HT1080 (cell line): ENCODE measurements around the gene TNP2. TPM values are rescaled to one million over a fixed set of nuclear protein-coding genes. Genes with fewer than 3 reads are reported as not detected.
A peak's percentile ranks its signal among the peaks of the same experiment; 100 is the strongest.
"Not testable (repeated sequence)": the region's sequence is repeated elsewhere in the genome, so short reads cannot be mapped to it uniquely, and the experiment has no call there.

ENCODE experiments used
- DNase-seq: peaks from one replicate; pipeline ENCODE4 v3.0.0-alpha.2; 2015; ENCODE audit warnings: low read depth
- total RNA-seq: library from RNA; depleted of rRNA; stranded (reverse); fragments of >200 nt; shearing (Covaris generic); gene quantifications from 2 replicates; pipeline ENCODE4 v1.2.3, GENCODE V29; 2014

The TNP2 gene
- total RNA-seq, 1 experiment from 2014 or later = not detected

DNA sequence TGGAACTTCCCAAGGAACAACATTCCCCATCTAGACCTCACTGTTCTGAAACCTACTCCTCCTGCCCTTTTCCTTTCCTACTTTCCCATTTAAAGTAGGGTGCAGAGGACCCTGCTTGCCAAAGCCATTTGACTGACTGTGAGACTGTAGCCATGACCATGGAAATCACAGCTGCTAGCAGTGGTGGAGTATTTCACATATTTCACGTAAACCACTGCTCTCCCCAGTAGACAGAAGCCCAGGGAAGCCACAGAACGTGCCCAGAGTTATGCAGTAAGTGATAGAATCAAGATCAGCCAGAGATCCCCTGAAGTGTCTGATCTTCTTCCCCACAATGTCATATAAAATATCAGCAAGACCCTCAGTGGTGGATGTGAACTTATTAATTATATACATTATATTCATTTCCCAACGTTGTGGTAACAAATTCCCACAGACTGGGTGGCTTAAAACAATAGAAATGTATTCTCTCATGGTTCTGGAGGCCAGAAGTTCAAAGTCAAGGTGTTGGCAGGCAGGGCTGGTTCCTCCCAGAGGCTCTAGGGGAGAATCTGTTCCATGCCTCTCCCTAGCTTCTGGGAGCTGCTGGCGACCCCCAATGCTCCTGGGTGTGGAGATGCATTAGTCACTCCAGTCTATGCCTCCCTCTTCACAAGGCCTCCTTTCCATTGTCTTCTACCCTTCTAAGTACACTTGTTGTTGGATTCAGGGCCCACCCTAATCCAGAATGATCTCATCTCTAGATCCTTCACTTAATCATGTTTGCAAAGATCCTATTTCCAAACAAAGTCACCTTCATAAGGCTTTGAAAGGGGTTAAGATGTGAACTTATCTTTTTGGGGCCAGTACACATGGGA, 32.7 kb upstream of the TNP2 start:
- DNase-seq = no peak

DNA sequence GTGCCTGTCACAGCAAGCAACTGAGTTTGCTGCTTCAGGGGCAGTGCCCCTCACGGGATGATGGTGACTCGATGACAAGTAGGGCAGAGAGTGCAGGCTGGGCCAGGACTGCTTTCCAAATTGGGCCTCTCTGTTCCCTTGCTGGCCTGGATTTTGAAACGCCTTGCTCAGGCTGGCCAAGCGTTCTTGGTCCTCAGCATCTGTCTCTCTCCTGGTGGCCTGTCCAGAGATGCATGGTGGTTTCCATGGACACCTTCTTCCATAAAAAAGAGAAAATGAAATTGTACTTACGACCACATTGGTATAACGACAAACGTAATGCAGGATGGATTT, 31.4 kb upstream of the TNP2 start:
- DNase-seq = no peak

DNA sequence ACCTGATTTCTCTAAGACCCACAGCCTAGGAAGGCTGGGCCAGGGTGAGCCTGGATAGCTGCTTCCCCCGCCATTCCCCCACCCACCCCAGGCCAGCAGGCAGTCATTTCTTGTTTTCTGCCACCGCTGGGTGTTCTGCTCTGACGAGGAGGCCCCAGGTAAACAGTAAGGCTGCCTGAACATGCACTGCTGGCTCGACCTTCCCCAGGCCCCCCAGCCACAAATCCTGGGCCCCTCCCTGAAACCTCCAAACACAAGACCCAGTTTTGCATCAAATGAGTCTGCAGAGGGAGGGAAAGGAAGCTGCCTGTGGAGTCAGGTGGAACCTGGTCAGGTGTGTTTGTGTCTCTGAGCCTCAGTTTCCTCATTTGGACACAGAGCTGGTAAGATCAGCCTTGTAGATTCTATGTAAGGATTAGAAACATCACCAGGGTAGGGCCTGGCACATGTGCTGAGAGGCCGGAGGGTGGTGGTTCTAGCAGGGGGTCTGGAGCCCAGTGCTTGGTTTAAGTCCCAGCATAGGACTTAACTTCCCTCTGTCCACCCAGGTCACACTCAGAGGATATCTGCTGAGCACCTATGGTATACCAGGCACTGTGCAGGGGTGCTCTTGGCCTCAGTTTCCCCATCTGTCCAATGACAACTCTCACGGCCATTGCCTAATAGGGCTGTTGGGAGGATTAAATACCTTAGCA, 30.9 kb upstream of the TNP2 start:
- DNase-seq = no peak

DNA sequence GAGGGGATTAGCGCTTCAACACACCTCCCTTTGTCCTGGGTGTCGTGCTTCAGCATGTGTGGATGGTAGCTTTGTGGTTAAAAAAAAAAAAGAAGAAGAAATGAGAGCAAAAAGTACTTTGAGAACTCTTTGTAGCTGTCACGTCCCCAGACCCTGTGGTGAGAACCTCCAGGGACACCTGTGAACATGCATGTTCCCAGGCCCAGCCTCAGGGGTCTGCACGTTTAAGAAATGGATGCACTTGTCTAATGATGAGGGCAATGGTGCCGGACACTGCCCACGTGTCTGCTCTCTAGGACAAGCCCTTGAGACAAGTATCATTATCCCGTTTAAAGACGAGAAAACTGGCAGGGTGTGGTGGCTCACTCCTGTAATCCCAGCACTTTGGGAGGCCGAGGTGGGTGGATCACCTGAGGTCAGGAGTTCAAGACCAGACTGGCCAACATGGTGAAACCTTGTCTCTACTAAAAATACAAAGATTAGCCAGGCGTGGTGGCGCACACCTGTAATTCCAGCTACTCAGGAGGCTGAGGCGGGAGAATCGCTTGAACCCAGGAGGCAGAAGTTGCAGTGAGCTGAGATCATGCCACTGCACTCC, 29.9 kb upstream of the TNP2 start:
- DNase-seq = not testable (repeated sequence)

DNA sequence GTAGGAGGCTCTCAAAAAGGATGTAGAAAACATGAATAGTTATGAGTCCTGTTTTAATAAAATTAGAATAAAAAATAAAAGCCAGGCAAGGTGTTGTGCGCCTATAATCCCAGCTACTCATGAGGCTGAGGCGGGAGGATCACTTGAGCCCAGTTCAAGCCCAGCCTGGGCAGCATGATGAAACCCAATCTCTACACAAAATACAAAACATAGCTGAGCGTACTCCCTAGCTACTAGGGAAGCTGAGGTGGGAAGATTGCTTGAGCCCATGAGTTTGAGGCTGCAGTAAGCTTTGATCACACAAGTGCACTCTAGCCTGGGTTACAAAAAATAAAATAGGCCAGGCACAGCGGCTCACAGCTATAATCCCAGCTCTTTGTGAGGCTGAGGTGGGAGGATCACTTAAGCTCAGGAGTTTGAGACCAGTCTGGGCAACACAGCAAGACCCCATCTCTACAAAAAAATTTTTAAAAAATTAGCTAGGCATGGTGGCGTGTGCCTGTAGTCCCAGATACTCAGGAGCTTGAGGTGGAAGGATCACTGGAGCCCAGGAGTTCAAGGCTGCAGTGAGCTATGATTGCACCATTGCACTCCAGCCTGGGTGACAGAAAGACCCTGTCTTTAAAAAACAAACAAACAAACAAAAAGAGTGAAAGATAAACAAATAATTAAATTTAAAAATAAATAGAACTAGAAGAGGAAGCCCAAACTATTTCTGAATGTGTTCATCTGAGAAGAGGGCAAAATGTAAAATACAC, 29.2 kb upstream of the TNP2 start:
- no peak for DNase-seq

DNA sequence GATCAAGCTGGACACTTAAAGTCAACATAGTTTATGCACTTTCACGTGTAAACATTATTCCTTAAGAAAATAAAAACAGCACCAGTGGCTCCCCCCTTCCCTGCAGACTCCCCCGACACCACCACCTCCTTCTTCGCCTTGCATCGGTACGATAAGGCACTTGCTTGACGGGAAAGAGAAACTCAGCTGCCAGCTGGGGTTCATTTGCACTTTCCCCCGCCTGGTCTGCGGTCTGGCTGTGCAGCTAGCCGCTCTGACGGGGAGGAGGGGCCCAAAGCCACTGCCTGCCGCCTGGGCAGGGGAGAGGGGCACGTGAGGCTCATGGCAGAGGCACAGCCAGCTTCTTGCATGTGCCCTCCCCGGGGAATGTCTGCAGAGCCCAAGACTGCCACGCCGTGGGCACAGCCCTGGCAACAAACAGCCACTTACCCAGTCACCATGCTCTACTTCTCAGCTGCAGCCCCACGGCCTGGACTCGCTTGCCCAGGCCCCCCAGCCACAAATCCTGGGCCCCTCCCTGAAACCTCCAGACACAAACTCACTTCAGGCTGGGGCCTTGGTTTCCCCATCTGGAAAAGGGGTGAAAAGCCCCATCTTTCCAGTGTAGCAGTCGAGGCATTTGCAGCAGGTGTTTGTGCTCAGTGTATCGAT, 28.5 kb upstream of the TNP2 start:
- DNase-seq = peak; percentile 47

DNA sequence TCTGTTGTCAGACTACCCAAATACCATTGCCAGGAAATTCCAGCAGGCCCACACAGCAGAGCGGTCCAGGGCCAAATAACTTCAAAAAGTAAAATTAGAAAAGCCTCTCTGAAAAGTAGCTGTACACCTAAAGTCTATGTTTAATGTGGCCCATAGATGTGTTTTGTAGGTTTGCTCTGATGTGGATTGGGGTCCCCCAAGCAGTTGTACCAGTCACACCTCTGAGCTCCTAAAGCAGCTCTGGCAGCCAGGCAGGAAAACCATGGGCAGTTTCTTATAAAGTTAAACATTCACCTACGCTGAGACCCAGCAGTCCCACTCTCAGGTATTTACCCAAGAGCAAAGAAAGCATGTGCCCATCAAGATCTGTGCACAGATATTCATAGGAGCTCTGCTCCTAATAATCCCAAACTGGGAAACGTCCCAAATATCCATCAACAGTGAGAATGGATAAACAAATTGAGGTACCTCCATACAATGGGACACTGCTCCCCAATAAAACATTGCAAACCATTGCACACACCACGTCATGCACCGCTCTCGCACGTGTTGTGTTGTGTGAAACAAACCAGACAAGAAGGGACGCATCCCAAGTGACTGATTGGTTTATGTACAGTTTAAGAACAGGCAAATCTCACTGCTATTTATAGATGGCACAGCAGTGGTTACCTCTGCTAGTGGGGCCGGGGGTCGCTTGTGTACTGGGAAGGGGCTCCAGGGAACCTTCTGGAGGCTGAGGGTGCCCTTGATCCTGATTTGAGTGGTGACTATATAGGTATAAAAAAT, 27.8 kb upstream of the TNP2 start:
- no peak for DNase-seq

DNA sequence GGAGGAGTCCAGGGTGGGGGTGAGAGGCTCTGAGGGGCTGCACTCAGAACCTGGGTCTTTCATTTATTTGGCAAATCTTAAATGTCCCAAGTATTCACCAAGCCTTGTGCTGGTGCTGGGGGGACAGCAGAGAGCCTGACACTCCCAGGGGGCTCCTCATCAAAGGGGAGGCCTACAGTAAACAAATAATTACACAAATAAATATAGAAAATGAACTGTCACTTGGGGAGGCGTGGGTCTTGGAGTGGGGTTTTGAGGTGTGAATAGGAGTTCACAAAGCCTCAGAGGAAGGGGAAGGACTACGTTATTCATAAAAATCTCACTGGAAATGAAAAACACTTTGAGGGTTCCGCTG, 27.2 kb upstream of the TNP2 start:
- DNase-seq = no peak

DNA sequence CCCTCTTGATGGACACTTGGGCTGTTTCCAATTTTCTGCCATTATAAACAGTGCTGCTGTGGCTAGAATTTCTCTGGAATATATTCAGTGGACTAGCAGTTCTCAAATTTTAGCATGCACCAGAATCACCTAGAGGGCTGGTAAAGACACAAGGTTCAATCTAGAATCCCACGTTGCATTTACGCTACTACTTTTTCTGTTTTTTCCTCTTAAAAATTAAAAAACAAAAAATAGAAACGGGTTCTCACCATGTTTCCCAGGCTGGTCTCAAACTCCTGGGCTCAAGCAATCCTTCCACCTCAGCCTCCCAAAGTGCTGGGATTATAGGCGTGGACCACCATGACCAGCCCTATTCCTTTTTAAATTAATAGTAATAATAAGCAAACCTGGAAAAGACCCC, 26.5 kb upstream of the TNP2 start:
- DNase-seq = no peak

DNA sequence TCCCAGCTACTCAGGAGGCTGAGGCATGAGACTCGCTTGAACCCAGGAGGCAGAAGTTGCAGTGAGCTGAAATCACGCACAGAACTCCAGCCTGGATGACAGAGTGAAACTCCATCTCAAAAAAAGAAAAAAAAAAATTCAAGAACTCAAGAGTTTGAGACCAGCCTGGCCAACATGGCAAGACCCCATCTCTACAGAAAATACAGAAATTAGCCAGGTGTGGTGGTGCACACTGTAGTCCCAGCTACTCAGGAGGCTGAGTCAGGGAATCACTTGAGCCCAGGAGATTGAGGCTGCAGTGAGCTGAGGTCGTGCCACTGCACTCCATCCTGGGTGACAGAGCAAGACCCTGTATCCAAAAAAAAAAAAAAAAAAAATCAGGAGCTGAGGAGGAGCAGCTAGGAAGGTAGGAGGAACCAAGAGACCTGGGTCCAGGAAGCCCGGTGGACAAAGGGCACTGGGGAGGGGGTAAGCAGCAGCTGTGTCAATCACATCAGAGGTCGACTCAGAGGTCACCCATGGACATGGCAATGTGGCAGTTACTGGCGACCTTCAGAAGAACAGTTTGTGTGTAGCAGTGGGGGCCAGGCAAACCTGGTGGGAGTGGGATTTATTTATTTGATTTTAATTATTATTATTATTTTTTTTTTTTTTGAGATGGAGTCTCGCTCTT, 23.1 kb upstream of the TNP2 start:
- no peak for DNase-seq

DNA sequence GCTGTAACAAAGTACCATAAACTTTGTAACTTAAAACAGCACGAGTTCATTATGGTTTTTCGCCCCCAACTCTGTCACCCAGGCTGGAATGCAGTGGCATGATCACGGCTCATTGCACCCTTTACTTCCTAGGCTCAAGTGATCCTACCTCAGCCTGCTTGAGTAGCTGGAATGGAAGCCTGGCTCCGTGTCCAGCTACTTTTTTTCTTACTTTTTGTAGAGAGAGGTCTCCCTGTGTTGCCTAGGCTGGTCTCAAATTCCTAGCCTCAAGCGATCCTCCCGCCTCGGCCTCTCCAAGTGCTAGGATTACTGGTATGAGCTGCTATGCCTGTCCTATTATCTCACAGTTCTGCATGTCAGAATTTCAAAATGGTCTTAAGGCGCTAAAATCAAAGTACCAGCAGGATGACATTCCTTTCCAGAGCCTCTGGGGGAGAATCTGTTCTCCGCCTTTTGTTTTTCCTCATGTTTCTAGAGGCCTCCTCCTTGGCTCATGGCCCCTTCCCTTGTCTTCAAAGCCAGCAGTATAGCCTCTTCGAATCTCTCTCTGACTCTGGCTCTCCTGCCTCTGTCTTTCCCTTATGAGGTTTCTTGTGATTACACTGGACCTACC, 22.1 kb upstream of the TNP2 start:
- DNase-seq = no peak

DNA sequence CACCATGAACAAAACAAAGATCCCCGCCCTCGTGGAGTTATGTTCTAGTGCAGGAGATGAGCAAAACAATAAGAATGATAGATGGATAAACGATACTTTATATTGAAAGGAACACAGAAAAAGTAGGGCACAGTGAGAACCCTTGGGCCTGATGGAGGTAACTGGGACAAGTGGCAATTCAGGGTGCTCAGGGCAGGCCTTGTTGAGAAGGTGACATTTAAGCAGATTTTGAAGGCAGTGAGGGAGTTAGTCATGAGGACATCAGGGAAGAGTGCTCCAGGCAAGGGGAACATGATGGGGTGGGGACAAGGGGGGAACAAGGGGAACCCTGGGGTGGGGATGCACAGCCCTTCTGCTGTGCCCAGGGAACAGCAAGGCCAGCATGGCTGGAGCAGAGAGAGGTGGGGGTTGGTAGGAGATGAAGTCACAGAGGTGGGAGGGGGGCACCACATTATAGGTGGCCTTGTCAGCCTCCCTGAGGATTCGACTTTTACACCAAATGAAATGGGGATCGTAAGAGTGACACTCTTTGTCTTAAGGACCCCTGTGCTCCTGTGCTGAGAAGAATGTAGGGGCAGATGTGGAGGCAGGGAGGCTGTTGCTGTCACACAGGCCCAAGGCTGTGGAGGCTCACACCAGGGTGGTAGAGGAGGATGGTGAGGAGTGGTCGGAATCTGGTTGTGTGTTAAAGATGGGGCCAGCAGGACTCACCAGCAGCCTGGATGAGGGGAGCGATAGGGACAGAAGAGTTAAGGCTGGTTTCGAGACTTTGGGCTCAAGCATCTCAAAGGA, 21.2 kb upstream of the TNP2 start:
- DNase-seq = no peak

DNA sequence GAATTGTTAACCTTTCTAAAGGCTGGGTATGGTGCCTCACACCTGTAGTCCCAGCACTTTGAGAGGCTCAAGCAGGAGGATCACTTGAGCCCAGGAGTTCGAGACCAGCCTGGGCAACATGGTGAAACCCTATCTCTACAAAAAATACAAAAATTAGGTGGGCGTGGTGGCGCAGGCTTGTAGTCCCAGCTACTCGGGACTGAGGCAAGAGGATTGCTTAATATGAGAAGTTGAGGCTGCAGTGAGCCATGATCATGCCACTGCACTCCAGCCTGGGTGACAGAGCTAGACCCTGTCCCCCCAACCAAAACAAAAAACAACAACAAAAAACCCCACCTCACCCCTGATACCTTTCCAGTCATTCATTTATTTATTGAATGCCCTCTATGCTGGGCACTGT, 20.6 kb upstream of the TNP2 start:
- not testable (repeated sequence) for DNase-seq

DNA sequence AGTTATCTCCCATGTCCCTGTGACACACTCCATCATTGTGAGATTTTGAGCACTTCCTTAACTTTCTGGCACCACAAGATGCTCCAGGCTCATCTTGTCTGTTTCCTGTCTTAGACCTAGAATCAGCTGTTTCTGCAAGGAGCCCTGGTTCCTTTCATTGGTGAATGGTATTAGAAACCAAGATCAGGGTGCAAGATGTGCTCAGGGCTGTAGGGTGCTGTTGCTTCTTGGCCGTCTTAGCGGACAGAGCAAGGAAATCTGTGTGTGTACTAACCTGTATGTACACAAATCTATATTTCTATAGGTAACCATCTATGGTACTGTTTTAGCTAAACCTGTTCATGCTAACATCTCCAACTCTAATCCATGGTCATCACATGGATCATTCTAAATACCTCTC, 20.1 kb upstream of the TNP2 start:
- DNase-seq = no peak

DNA sequence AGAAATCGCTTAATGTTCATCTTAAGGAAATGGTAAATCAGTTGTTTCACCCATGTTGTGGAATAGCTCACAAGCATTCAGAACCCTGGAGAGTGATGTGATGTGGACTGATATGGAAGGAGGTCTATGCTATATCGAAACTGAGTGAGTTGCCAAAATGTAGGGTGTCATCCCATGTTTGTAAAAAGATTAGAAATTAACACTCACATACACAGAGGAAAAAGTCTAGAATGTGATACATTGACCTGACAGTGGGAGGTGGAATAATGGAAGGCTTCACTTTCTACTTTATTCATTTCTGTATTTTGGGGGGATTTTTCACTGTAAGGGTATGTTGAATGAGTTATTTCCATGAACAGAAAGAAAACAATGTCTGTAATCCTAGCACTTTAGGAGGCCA, 16.7 kb upstream of the TNP2 start:
- DNase-seq = no peak

DNA sequence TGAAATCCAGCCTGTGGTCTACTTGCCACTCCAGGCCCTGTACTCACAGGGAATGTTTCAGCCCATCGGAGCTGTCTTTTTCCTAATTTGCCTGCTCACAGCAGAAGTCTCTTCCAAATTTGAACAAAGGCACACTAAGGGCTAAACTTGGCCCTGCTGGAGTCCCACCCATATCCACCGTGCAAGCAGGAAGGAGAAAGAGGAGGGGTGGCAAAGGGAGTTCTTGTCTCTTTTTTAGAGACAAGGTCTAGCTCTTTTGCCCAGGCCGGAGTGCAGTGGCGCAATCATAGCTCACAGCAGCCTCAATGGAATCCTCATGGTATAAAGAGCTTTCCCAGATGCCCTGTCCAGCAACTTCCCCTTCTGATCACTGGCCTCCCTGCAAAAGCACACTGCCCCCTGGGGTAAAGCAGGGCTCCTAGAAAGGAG, 14.7 kb upstream of the TNP2 start:
- DNase-seq = no peak

DNA sequence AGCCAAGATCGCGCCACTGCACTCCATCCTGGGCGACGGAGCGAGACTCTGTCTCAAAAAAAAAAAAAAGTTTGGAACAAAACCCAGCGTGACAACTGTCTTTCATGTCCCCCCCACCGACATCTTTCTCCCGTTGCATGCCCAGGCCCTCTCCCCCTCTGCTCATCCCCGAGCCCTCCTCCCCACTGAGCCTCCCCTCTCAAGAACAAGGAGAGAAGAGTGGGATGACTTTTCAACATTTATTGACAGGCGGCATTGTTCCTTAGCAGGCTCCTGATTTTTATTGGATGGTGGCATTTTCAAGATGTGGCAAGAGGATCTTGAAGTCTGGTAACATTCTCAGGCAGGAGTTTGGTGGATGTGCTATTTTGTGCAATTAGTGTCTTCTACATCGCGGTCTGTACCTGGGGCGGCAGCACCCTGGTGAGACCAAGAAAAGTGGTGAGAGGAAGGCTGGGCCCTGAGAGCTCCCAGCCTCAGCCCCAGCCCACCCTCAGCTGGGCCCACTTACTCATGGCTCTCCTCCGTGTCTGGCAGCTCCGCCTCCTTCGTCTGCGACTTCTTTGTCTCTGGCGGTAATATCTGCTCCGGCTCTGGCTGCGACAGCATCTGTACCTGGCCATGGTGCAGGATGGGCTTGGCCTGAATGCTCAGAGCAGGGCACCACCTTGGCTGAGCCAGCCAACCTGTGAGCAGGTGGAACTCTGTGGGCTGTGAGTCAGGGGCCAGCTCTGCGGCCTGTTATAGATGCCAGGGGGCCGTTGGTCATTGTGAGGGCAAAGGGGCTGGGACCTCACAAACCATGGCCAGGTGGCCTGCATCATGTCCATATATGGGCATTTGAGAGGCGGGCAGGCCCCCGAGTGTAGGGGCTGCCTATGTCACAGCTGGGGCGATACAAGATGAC, 11.7 kb upstream of the TNP2 start, which contains the start of gene PRM1:
PRM1 (minus strand) TSS at position 715 of the 907 bp plus-strand sequence; CDS start at position 623, 92 bp downstream.
- no peak for DNase-seq
